IPS-18c (cell line): Measurements from ENCODE around the gene FGF18.

ENCODE experiments used
- H3K4me3 ChIP-seq: 2 replicates; pipeline ENCODE4 v1.7.0; 2013; ENCODE audit warnings: low read depth, mild to moderate bottlenecking, low read length, moderate library complexity; ENCODE audit not compliant: insufficient read depth
- H3K9me3 ChIP-seq: one replicate; pipeline ENCODE4 v1.6.1; 2013; ENCODE audit warnings: mild to moderate bottlenecking, low read length, moderate library complexity; ENCODE audit not compliant: control insufficient read depth, insufficient read depth

The FGF18 gene

DNA sequence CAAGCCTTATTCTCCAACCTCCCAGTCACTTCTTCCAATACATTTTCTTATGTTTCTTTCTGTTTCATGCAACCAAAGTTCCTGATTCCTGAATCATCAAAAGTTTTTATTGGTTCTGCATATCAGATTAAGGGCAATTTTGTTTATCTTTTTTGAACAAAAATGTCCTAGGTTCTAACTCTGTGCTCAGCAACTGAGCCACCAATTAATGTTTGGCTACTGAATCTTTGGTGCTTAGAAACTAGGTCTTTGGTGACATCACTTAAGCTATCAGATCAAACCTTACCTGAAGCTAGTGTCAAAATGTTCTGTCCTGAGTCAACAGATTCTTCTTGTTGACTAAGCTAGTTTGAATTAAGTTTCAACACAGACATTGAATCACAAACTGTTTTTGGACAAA, 56.1 kb downstream of the FGF18 start:
- H3K4me3 ChIP-seq: no peak overlapping the region
- peaks cover 2% of the 10 kb centered on the region for H3K9me3 ChIP-seq

DNA sequence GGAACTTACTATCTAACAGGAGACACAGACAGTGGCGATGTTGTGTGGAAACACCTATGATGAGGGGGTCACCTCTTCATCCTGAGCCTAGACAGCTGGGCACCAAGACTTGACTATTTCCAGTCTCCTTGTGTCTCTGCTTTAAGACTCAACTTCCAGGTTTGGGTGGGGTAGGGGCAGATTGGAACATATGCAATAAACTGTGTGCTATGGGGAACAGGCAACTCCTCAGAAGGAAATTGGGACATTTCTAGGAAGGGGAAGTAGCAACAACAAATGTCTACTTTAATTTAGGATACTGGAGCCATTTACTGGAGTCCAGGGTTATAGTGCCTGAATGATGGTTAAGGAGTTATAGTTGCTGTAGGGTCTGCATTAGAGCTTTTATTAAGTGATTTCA, 57.3 kb downstream of the FGF18 start:
- Histone ChIP-seq H3K4me3 (no peak overlapping the region), H3K9me3 (peaks cover 2% of the 10 kb centered on the region)

DNA sequence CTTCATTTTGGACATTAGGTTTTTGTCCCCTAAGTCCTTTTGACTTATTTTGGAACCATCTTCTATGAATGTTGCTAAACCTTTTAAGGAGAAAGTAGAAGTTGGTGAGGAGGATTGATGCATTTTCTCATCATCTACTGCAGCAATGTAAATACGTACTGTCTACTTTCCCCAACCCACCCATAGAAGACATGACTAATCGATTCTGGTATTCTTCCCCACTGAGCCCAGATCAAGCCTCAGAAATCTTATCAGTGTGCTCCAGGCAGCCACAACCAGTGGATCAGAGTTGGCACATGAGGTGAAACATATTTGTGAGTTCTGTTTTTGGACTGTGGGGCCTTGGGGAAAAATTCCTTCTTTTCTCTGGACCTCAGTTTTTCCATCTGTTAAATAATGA, 57.7 kb downstream of the FGF18 start:
- Histone ChIP-seq H3K4me3 (no peak overlapping the region), H3K9me3 (peaks cover 2% of the 10 kb centered on the region)

DNA sequence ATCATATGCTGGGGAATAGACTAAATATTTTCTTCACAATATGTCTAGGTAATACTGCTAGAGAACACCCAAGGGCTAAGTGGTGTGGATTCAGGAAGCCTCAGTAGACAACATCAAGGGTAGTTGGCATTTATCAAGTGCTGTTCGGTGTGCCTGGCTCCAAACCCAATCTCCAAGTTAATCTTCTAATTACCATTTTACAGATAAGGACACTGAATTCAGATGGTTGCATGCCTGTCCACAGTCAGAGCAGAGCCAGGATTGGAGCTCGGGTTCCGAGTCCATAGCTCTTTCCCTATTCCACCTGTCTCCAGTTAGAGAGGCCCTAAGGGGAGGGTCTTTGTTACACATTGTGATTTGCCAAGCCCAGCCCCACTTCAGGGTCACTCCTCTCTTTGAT, 58.2 kb downstream of the FGF18 start:
- Histone ChIP-seq H3K4me3 (no peak overlapping the region), H3K9me3 (no peaks in the 10 kb centered on the region)

DNA sequence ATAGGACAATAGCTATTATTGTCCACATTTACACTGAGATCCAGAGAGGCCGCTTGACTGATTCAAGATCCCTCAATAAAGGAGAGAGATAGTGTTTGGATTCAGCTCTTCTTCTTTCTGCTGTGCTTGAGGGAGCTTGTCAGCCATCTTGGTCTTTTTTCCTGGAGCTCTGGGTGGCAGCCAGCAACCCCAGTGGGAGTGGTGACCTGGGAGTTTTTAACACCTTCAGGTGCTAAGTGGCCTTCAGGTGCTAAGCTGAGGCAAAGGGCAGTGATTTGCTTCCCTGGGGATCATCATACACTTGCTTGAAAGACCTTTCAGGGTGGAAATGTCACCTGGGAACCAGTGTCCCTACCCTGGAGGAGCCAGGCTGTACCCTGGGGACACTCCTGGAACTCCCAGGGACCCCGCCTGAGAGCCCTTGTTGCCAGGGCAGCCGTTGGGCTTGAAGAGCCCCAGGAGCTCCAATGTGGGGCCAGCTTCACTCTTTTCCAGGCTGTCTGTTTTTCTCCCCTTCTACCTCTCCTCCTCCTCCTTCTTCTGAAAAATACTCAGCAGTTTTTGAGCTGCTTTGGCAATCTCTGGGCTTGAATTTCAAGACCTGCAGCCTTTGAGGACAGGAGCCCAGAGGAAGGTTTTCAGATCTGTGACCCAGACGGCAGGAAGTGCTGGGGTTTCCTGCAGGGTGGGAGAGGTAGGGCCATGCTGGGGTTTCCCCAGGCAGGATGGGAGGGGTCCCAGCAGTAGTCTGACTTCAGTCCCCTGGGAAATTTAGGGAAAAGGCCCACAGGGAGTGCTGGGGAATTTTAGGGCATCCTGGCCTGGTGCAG, 59.7 kb downstream of the FGF18 start:
- H3K9me3 ChIP-seq: no peaks in the 10 kb centered on the region
- H3K4me3 ChIP-seq: no peak overlapping the region

DNA sequence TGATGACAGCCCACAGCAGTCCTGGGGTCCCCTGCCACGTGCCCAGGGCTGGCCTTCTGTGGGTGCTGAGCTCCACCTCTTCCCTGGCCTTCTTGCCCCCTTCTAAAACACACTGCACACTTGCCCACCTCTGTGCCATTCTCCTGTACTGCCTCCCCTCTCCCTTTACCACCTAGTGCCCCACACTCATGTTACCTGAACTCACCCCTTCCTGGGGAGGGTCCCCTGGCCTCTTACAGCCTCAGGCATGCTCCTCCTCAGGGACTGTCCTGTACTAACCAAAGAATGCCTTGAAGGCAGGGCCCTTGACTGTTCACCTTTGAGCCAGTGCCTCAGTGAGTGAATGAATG, 60.3 kb downstream of the FGF18 start:
- no peak overlapping the region for H3K4me3 ChIP-seq
- H3K9me3 ChIP-seq: no peaks in the 10 kb centered on the region

DNA sequence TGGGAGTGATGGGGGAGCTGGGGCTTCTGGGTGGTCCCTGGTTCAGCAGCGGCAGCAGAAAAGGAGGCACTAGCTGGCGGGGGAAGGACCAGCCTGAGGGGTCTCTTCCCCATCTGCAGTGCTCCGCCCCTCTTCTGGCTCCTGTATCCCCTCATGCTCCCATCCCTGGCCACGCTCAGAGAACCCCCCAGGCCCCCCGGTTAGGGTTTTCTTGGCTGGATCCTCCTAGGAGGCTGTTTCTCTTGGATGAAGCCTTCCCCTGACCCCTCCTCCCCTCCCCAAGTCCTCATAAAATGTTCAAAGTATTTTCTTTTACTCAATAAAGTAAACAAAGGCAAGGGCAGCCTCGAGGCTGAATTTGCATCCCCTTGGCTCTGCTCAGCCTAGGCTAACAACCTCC, 60.8 kb downstream of the FGF18 start:
- Histone ChIP-seq H3K4me3 (no peak overlapping the region), H3K9me3 (no peaks in the 10 kb centered on the region)

DNA sequence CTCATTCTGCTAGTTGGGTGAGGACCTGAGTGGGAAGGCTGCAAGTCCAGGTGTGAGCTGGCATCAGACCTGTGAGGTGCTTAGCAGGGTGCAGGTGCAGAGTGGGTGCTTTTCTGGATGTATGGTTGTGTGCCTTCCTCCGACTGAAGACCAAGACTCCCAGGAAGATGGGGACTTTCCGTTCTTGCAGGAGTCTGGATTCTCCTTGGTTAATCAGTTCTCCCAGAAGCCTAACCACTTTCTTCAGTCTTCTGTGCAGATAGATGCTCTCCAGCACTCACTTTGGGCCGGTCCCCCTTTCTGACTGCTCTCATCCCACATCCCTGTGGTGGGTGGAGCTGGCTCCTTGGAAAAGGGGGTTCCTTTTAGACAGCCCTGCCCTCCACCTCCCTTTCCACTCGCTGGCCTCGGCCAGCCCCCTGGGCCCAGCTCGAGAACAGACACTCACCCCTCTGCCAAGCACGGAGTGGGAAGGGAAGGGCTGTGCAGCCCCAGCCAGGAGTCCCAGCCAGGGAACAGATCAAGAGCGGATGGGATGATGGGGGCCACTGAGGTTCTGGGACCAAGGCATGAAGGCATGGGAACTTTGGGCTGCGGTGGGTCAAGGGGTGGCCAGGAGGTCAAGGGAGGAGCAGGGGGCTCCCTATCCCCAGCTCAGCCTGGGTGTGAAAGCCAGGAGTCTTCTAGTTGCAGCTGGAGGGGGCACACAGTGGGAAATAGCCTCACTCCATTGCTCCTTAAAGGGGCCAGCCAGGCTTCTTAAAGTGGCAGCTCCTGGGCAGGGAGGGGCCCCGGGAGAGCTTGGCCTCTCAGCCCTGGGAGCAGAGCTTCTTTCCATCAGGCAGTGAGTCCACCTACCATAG, 62.4 kb downstream of the FGF18 start:
- H3K4me3 ChIP-seq: no peak overlapping the region
- H3K9me3 ChIP-seq: no peaks in the 10 kb centered on the region

DNA sequence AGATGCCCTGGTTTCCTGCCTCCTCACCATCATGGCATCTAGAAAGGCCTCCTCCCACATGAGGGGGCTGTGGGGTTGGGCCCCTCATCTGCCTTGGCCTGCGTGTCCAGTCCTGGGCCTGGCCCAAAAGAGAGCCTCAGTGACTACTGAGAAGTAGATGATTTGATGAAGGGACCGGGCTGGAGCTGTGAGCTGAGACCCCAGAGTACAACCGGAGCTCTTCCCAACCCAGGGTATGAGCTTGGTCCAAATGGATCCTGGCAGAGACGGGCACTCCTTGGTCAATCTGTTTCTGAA, 62.9 kb downstream of the FGF18 start:
- H3K4me3 ChIP-seq: no peak overlapping the region
- H3K9me3 ChIP-seq: no peaks in the 10 kb centered on the region

DNA sequence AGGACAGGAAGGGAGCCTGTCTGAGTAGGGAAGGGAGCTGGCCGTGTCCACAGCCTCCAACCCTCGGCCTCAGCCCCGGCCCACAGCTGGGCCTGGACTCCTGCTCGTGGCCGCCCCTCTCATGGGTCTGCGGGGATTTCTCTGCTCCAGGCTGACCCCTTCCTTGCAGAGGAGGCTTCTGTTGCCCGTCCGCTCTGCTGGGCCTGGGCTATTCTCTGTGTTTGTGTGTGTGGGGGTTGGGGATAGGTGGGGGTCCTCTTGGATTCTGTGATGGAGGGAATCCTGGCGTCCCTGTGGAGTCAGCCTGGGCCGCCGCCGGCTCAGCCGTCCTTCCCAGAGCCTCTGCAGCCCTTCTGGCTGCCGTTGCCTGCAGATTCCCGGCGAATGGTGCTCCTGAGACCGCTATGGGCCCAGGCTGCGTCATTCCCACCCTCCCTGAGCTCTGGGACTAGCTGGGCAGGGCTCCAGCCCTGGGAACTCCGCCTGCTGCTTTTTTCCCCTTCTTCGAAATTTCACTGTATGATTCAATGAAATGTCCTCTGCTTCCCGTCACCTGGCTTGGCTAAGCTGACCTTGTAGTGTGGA, 64.2 kb downstream of the FGF18 start:
- no peaks in the 10 kb centered on the region for H3K9me3 ChIP-seq
- no peak overlapping the region for H3K4me3 ChIP-seq

DNA sequence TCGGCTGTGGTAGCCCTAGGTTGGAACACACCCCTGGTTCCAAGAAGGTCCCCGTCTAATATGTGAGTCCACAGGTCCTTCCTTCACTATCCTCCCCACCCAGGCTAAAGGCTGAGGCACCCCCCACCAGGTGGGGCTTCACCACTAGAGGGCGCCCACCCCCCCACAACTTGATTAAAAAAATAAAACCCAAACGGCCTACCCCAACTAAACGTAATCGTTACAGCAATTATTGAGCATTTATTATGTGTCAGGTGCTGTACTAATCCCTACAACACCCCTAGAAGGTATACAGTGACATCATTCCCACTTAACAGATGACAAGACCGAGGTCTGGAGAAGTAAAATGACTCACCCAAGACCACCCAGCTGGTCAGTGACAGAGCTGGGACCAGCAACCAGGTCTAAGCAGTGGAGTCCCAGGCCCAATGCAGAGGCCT, 65.0 kb downstream of the FGF18 start:
- Histone ChIP-seq H3K4me3 (no peak overlapping the region), H3K9me3 (no peaks in the 10 kb centered on the region)

DNA sequence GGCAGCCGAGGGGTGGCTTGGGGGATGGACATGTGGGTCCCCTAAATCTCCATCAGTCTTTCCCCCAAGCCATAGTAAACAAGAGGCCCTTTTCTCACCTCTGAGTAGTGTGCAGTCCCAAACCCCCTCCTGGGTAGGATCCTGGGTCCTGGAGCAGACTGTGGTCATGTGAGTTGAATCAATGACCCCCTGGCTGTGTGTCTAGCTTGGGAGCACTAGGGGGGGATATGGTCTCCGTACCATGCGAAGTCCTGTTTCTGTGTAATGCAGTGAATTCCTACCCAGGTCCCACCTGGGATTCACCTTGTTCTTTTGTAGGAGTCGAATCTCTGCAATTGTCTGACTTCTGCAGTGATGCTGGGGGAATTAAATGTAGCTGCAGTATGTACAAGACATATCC, 66.2 kb downstream of the FGF18 start:
- Histone ChIP-seq H3K4me3 (no peak overlapping the region), H3K9me3 (no peaks in the 10 kb centered on the region)

DNA sequence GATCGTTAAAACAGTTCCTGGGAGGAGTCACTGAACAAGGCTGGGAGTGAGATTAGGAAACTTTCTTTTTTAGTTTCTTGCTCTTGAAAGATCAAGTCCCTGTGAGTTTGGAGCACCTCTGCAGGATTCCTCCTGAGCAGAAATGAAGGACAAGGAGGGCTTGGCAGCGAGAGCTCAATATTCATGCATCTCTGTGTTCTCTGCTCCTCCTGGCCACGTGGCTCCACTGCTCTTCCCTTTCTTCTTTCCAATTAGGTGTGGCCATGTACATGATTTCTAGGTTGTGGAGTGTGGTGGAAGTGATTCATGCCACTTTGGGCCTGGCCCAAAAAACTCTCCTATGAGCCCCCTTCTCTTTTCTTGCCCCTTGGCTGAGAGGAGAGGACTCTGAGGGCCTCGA, 67.2 kb downstream of the FGF18 start:
- Histone ChIP-seq H3K4me3 (no peak overlapping the region), H3K9me3 (no peaks in the 10 kb centered on the region)

DNA sequence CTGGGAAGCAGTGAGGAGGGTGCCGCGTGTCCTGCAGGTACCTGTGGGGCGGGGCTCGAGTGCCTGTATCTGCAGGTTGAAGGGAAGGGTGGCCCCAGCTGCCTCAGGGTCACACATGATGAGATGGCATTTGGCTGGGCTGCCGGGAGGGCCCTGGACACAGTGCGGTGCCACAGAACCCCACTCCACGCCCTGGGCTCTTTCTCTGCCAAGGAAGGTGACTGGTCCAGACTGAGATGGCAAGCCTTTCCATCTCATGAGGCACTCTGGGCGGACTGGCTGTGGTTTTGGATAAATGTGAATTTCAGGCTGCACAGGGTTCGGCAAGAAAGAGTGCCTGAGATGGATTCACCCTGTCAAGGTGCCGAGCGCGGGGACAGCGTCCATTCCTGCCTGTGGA, 69.4 kb downstream of the FGF18 start:
- Histone ChIP-seq H3K4me3 (no peak overlapping the region), H3K9me3 (no peaks in the 10 kb centered on the region)

DNA sequence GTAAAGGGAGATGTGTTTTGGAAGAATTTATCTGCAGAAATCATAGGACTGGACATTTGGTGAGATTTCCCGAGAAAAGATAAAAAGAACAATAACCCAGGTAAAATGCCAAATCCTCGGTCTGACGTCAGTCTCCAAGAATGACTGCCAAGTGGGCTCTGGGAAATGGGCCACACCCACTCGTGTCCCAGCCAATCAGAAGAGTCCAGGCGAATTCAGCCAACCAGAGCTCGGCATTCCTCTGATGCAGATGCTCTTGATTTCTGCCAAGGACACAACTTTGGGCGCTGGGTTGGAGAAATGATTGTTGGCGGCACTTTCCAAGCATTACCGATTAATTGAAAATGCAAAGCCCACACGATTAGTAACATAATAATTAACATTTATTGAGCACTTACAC, 73.3 kb downstream of the FGF18 start:
- no peaks in the 10 kb centered on the region for H3K9me3 ChIP-seq
- no peak overlapping the region for H3K4me3 ChIP-seq

DNA sequence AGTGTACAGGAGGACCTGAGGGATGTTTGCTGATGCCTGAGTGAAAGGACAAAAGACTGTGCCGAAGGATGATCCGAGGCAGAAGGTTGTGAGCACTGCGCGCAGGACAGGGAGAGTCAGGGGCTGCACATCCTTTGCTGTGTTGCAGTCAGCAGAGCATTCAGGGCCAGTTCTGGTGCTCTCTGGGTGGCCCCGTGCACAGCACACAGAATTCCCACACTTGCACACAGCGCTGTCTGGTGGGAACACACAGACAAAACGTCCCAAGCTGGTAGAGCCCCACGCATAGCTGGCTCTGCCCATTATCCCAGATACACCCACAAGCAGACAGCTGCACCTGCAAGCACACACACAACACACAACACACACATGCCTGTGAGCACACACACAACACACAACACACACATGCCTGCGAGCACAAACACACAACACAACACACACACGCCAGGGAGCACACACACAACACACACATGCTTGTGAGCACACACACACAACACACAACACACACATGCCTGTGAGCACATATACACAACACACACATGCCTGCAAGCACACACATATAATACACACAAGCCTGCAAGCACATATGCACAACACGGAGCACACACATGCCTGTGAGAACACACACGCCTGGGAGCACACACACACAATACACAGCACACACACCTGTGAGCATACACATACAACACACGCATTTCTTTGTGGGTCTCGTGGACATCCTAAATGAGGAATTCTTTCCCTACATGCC, 74.4 kb downstream of the FGF18 start:
- Histone ChIP-seq H3K4me3 (no peak overlapping the region), H3K9me3 (no peaks in the 10 kb centered on the region)

DNA sequence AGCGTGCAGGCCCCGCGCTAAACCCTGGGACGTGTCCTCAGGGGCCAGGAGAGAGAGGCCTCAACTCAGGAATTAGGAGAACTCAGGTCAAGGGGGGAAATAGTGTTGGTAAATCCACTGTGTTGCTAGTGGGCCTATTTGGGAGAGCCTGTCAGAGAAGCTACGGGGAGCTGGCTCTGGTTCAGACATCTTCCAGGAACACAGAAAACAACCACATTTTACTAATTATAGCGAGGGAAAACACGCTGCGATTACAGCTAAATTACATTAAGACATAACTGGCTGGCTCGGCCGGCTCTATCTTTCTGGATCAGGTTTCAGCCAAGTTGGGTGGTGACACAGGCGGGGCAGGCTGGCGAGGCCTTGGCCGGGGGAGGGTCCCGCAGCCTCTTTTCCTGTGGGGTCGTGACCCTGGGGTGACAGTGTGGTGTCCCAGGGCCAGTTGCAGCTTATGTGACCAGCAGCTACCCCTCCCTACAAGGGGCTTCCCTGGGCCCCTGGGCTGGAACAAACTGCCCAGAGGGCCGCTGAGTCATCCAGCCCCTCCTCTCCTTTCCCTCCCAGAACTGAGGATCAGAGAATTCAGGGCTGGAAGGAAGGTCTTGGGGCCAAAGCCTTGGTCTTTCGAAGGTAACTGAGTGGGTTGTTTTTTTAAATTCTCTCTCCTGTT, 75.1 kb downstream of the FGF18 start:
- Histone ChIP-seq H3K4me3 (no peak overlapping the region), H3K9me3 (no peaks in the 10 kb centered on the region)
